ENCODE results near the gene ARHGAP24.
"Not testable (repeated sequence)": the region's sequence is repeated elsewhere in the genome, so short reads cannot be mapped to it uniquely, and the experiment has no call there.

ARHGAP24 gene

DNA sequence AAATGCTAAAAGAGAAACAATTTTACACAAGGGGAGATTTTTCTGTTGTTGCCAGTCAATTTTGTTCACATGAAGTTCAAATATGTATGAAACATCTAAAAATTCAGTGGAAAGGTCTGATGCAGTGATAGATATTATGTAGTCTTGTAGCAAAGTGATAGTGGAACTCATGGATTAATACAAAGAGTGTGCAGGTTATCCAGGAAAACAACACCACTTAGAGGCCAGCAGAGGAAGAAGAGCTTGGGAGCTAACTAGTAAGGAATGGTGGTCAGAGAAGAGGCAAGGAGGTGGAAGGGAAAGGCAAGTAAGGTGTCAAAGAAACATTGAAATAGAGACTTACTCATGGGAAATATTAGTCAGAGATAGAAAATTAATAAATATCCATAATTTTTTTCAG lies 489.3 kb downstream of the ARHGAP24 start:
- DNase-seq (ENCODE audit: low read depth), result no peak

DNA sequence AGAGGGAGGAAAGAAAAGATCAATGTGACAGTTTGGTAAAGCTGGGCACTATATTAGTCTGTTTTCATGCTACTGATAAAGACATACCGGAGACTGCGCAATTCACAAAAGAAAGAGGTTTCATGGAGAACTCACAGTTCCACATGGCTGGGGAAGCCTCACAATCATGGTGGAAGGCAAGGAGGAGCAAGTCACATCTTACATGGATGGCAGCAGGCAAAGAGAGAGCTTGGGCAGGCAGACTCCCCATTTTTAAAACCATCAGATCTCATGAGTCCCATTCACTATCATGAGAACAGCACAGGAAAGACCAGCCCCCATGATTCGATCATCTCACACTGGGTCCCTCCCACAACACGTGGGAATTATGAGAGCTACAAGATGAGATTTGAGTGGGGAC lies 490.1 kb downstream of the ARHGAP24 start:
- DNase-seq (ENCODE audit: low read depth), result not testable (repeated sequence)

DNA sequence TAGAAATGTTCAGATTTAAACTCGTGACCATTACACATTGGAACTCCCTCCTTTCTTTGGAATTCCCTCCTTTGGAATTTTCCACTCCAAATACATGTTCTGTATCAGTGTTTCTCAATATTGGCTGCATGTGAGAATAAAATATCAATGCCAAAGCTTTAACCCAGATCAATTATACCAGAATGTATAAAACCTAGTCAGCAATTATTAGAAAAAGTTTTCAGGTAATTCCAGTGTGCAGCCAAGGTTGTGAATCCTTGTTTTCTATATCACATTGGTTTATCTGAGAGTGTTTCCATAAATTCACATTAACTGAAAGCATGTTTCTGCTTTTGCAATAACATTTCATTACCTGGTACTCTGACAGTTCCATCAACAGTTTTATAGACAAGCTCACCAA lies 490.6 kb downstream of the ARHGAP24 start:
- no peak for DNase-seq (ENCODE audit: low read depth)

DNA sequence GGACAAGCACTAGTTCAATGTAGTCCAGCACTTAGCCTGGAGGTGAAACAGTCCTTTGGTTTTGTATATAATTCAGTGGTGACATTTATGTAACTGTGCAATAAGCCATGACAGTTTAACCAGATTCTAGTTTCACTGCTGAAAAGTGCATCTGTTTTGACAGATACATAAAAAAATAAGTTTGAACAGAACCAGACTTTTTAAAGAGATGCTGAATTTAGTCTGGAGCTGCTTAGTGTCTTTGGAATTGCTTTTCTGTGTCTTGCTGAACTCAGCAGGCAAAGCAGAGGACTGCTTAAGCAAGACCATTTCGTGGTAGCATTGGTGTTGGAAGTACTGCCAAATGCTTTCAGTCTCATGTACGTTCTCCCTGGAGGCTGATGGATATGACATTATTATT lies 491.4 kb downstream of the ARHGAP24 start:
- DNase-seq (ENCODE audit: low read depth), result no peak

DNA sequence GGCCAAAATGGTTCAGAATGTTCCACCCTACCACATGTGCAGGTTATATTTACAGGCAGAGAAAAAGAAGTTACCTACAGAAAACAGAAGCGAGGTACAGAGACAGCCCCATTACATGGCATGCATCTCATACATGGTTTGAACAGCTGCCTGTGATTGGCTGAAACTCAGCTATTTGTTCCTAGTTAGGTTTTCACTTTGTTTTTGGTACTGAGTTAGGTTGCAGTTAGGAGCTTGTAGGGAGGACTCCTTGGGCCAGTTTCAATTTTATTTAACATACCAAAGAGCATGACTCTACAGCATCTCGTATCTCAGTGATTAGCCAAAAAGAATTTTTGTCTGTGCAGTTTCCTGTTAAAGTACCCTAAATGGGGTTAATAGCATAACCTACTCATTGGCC lies 492.9 kb downstream of the ARHGAP24 start:
- DNase-seq (ENCODE audit: low read depth), result no peak

DNA sequence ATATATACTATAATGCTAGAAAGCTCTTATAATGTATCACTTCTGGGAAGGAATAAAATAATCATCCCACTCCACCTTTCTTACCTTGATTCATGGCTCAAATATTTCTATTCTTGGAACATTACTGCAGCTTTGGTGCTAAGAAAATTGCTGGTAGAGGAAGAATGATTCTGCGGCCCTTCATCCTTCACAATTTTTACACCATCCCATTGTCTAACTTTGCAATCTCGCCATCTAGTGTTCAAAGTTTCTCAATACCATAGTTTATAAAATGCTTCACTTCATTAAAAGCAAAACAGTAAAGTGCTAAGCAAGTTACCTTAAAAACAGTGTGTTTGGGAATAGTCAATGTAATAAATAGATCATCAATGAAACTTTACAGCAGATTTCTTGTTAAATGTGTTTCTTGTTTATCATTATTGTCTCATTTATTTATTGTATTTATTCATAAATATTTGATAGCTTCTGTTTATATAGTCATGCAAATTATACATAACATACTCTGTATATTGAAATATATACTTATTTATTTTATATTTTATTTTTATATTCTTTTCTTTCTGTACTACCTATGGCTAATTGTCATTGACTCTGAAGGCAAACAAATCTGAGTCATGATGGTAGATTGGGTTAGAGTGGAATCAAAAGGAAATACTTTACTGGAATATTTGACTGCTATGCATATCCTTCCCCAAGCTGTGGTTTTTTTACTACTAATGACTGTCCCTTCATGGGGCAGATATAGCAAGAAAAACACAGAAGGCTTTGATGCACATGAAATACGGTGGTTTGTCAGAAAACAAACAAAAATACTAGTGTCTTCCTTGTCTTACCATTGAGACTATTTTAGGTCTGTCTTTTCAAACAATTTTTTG lies 494.2 kb downstream of the ARHGAP24 start:
- DNase-seq (ENCODE audit: low read depth), result no peak

DNA sequence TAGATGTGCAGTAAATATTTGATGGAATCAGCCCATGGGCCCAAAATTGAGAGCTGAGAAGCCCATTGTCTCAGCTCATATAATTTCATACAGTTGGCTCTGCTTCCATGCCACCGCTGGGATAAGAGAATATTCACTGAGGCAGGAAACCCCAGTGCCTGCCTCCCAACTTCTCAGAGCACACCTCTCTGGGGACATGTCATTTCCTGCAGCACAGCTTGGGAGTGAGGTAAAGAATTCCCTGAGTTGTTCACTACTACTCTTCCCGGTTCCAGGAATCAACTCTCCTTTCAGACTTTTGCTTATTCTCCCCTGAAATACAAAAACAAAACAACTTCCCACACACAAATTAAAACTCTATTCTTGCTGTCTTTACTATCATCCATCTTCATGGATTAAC lies 495.6 kb downstream of the ARHGAP24 start:
- DNase-seq (ENCODE audit: low read depth), result no peak

DNA sequence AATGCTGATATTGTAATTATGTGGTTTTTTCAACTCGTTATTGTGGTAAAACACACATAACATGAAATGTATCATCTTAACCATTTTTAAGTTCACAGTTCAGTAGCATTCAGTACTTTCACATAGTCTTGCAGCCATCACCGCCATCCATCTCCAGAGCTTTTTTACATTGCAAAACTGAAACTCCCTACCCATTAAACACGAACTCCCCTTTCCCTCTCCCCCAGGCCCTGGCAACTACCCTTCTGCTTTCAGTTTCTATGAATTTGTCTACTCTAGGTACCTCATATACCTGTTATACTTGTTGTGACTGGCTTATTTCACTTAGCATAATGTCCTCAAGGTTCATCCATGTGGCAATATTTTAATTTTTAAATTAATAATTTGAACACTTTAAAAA lies 504.3 kb downstream of the ARHGAP24 start:
- DNase-seq (ENCODE audit: low read depth), result no peak

DNA sequence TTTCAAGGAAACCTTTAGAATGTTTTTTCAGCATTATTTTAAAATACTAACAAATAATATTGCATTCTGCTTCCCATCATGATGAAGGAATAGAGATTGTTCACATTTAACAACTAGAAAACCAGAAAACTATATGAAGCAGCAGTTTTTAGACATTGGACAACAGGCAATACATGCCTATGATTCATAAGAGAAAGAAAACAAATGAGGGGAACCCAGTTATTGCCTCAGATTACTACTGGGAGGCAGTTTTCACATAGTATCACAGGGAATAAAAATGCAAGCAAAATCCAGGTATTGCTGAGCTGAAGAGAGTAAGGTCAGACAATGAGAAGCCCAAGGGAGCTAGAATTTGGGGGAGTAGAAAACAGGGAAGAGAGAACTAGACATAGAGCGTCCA lies 511.3 kb downstream of the ARHGAP24 start:
- DNase-seq (ENCODE audit: low read depth), result no peak

DNA sequence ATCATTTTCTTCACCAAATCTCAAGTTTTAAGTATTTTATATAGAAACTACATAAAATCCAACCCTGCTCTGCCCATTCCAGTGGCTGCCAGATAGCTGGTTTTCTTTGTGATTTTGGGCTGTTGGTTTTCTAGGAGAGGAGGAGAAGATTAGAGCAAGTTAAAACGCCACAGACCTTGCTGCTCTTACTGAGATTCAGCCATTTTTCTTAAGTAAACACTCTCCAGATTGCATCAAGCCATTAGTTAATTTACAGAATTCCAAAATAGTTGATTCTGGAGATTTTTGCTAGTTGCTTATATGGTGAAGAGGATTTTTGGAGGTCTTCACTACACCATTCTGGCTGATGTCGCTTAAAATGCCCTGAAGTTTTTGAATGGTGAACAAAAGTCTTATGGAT lies 518.7 kb downstream of the ARHGAP24 start:
- no peak for DNase-seq (ENCODE audit: low read depth)

DNA sequence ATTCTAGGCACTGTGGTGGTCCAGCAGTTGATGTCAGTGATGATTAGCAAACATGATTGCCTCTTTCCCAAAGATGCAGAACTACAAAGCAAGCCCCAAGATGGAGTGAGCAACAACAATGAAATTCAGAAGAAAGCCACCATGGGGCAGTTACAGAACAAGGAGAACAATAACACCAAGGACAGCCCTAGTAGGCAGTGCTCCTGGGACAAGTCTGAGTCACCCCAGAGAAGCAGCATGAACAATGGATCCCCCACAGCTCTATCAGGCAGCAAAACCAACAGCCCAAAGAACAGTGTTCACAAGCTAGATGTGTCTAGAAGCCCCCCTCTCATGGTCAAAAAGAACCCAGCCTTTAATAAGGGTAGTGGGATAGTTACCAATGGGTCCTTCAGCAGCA lies 519.6 kb downstream of the ARHGAP24 start:
- no peak for DNase-seq (ENCODE audit: low read depth)

DNA sequence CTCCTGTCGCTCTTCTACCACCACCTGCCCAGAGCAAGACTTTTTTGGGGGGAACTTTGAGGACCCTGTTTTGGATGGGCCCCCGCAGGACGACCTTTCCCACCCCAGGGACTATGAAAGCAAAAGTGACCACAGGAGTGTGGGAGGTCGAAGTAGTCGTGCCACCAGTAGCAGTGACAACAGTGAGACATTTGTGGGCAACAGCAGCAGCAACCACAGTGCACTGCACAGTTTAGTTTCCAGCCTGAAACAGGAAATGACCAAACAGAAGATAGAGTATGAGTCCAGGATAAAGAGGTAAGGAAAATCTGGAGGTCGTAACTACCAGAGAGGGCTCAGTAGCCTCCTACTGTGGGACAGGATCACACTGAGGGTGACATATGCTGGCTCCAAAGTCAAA lies 520.4 kb downstream of the ARHGAP24 start:
- DNase-seq (ENCODE audit: low read depth), result no peak

DNA sequence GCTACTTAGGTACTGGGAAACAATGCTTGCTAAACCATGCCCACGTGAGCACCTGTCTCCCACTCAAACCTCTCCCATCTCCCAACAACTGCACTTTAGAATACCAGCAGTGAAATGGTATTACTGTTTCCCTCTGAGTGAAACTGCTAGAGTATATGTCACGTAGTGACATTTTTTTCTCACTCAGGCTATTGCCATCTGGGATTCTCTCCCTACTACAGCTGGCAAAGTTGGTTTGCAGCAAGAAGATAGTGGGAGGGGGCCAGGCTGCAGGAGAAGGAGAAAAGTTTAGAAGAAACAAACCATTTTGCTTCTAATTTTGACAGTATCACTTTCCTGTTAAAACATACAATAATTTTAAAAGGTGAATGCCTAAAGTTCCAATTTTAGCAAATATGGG lies 526.6 kb downstream of the ARHGAP24 start:
- no peak for DNase-seq (ENCODE audit: low read depth)

DNA sequence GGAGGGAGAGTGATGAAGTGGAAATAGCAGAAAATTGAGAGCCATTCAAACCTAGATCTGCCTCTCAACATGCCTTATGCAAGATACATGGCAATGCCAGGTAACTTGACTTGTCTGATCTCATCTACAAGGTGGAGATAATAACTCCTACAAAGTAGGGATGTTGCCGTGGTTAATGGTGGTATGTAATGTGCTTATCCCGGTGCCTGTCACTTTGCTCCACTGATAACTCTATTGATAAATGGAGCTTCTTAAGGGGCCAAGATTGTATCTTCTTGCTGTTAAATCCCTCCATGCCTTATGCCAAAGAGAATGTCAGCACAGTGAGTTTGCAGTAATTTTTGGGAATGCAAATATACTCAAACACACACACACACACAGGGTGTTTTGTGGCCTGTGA lies 529.1 kb downstream of the ARHGAP24 start:
- DNase-seq (ENCODE audit: low read depth), result no peak

DNA sequence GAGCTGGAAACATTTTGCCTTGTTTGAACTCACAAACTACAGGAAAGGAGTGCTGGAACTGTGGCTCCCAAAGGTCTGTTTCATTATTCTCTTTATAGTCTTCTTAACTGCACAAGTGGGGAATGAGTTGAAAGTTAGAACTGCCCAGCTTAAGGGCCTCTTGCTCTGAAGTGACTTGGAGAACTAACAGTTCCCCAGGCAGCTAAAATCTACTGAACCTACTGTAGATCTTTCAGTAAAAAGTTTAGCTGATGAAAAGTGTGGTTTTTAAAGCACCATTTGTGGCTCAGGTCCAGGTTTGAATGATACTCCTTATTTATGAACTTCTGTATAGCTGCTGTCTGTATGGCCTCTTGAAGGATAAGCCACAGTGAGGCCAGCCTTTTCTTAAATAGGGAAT lies 531.1 kb downstream of the ARHGAP24 start:
- no peak for DNase-seq (ENCODE audit: low read depth)

DNA sequence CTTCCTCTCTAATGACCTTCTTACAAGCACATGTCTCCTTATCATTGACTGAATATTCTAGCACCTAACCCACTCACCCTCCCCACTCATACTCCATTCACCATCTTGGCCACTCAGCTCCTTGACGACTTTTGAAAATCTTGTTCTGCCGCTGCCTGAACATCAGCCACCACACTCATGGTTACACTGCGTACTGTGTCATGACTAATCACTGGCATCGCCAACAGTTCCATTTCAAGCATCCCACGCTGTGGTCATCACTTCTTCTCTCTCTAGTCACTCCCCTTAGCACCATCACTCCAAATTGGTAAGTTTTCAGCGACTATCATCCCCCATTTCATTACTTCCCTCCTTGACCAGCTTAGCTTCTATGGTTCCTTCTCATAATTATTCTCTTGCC lies 532.1 kb downstream of the ARHGAP24 start:
- no peak for DNase-seq (ENCODE audit: low read depth)

DNA sequence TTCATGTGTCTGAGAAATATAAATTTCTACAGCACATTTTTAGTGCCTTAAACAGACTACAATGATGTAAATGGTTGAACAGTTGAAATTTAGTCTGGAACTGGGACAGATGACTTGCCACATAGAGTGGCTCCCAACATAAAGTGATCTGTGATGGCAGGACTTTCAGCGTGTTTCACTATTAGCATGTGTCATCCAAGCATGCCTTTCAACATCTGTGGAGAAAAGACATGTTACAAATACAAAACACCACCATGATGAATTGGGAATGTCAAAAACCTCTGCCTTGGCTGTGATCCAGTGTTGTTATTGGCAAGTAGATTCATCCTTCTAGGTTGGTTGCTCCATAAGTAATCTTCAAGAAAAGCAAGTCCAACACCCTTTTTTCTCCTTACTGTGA lies 536.2 kb downstream of the ARHGAP24 start:
- DNase-seq (ENCODE audit: low read depth), result no peak

DNA sequence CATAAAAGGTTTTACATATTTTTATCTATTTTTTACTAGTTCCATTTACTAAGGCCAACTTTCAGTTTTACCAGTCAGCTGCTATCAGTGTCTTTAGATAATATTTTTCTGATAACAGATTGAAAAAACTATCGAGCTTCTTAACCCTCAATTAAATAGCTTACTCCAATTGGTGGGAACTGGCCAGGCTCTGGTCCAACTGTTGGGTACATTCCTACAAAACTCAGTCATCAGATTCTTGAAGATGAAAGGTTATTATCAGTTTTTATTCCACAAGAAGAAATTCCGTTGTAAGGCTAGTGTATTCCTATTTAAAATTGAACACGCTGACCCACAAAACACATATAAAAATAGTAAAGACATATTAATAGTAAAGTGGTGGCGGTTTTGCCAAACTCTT lies 538.7 kb downstream of the ARHGAP24 start:
- no peak for DNase-seq (ENCODE audit: low read depth)

DNA sequence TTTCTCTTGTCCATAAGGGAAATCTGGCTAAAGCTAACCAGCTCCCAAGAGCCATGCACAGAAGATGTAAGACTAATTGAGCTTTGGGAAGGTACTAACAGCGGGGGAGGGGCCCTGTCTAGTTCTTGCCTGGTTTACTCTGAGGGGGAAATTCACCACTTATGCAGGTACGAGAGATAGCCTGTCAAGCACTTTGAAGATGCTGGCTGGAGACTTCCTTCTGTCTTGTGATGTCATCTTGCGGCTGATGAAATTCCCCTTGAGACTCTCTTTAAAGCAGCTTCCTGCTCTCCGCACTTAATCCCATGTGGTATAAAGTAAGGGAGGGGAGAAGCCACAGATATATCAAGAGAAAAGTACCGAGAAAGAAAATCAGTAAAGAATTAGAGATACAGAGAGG lies 539.6 kb downstream of the ARHGAP24 start:
- DNase-seq (ENCODE audit: low read depth), result no peak

DNA sequence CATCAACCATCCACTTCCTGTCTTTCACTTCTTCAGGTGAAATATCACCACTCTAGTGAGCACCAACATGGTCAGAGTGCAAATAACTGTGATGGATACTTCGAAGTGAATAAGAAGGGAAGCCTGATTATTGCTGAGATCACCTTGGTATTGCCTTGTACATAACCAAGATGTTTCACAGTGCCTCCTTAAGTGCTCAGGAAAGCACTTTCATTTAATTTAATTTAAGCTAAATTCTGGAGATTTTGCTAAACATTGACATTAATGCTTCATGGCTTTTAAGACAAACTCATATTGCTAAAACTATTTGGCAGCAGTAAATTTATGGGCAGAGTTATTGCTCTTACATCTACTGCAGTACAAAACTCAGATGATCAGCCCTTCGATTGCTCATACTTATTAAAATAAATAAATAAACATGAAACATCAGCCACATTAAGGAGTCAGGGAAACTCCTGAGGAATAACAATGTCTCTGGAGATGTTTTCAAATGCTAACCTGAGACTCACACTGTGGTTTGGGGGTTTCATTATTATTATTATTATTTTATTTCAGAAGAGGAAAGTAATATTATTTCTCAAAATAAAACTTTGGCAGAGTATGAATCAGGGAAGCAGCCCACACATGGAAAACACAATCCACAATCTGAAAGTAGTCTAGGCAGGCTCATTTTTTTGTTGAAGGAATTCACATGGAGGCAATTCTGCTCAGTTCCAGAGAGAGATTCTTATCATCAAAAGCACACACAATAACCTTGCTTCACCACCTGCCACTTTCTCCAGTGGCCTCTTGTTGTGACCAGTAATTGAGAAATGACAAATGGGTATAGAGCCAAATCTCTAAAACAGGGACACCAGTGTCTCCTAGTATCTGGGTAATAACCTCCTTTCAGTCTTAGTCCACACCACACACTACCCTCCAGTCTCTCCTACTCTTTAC lies 540.7 kb downstream of the ARHGAP24 start:
- DNase-seq (ENCODE audit: low read depth), result no peak

DNA sequence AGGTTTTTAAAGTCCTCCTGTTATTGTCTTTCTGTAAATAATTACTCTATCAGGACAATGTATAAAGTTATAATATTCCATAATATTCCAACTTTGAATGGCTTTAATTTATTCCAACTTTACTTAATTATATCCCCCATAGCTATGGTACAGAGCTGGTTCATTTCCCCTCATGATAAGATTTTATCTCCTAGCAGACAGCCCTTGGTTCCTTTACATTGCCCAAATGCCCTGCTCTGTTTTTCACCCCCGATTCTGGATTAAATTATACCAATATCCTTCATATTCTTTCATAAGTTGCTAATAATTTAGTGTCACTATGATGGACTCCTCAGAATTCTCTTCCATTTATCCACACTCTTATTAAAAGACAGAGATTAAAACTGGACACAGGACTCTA lies 544.4 kb downstream of the ARHGAP24 start:
- no peak for DNase-seq (ENCODE audit: low read depth)

DNA sequence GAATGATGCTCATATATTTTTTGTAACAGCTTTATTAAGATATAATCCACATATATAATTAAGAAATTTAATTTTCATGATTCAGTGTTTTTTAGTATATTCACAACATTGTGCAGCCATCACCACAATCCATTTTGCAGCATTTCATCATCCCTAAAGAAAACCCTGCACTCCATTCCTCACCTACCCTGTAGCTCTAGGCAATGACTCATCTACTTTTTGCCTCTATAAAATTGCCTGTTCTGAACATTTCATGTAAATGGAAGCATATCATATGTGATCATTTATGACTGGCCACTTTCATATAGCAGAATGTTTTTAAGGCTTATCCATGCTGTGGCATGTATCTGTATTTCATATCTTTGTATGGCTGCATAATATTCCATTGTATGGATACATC lies 545.0 kb downstream of the ARHGAP24 start:
- DNase-seq (ENCODE audit: low read depth), result no peak

DNA sequence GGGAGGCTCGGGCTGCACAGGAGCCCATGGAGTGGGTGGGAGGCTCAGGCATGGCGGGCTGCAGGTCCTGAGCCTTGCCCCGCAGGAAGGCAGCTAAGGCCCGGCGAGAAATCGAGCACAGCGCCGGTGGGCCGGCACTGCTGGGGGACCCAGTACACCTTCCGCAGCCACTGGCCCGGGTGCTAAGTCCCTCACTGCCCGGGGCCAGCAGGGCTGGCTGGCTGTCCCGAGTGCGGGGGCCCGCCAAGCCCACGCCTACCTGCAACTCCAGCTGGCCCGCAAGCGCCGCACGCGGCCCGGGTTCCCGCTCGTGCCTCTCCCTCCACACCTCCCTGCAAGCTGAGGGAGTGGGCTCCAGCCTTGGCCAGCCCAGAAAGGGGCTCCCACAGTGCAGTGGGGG lies 546.7 kb downstream of the ARHGAP24 start:
- not testable (repeated sequence) for DNase-seq (ENCODE audit: low read depth)

All from activated T-helper 9 cell treated with anti-CD3 and anti-CD28 coated beads, Interleukin-2, amount 50 U/mL, for 16 hours (primary cell).